NCI-H2029 treated with DMSO at 0.1 percent for 48 hours (cell line): Measurements from ENCODE around the gene SCARB1.

Experiments used
- DNase-seq: peaks from one replicate; lab custom pipeline; 2025; lab: John Stamatoyannopoulos, UW

Gene SCARB1

GRCh38 chr12:124745891-124746570, 117.6 kb downstream of the SCARB1 start:
- peak; percentile 37 for DNase-seq

GRCh38 chr12:124745465-124745890, 118.2 kb downstream of the SCARB1 start:
- no peak for DNase-seq

GRCh38 chr12:124744659-124745464, 118.8 kb downstream of the SCARB1 start:
- DNase-seq: no peak

DNA sequence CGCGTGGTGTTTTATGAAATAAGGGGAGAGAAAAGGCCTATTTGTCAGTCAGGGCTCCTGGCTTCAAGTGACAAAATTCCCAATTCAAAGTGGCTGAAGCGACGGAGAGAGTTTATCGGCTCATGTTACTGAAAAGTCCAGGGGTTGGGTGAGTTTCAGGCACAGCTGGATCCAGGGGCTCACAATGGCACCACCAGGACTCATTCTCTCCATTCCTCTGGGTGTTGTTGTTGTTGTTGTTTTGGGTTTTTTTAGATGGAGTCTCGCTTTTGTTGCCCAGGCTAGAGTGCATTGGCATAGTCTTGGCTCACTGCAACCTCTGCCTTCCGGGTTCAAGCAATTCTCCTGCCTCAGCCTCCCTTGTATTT, 119.4 kb downstream of the SCARB1 start:
- DNase-seq: no peak

GRCh38 chr12:124743479-124744272, 120.0 kb downstream of the SCARB1 start:
- no peak for DNase-seq

DNA sequence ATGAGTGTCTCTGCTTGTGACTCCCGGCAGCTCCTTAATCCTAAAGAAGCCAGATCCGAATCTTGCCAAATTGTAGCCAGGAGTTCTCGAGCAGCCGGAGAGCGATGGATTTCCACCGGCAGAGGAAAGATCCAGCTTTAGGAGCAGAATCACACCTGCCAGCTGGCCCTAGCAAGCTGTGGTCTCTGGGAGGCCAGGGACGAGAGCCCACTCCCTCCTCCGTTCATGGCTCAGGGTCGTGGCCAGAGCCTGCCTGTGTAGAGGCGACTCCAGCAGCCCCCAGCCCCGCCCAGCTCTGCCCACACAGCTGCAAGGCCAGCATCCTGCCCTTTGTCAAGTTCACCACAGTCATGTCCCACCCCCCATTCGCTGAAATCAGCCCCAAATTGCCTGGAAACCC, 121.0 kb downstream of the SCARB1 start:
- DNase-seq: no peak

- DNase-seq: no peak
These were observed 121.6 kb downstream of the SCARB1 start for GRCh38 chr12:124742111-124742510.

- no peak for DNase-seq
These were observed 122.5 kb downstream of the SCARB1 start for GRCh38 chr12:124741211-124741610.

- no peak for DNase-seq
These were observed 123.0 kb downstream of the SCARB1 start for GRCh38 chr12:124740691-124741137.

DNA sequence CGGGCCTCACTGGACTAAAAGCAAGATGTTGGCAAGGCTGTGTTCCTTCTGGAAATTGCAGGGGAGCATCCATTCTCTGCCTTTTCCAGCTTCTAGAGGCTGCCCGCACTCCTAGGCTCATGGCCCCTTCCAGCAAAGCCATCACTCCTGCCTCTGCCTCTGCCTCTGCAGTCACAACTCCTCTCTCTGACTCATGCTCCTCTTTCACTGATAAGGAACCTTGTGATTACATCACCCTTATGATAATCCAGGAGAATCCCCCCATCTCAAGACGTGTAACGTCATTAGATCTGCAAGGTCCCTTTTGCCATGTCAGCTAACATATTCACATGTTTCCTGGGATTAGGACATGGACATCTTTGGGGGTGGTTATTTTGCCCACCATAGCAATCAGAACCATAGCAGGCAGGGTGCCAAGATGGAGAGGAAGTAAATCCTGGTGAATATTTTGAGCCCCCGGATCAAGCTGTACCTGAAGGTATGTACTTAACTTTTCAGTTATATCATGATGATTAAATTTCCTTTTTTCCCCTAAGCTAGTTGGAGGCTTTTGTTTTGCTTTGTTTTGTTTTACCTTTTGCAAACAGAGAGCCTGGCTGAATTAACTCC, 123.6 kb downstream of the SCARB1 start:
- no peak for DNase-seq

- no peak for DNase-seq
These were observed 124.8 kb downstream of the SCARB1 start for GRCh38 chr12:124738636-124739467.

DNA sequence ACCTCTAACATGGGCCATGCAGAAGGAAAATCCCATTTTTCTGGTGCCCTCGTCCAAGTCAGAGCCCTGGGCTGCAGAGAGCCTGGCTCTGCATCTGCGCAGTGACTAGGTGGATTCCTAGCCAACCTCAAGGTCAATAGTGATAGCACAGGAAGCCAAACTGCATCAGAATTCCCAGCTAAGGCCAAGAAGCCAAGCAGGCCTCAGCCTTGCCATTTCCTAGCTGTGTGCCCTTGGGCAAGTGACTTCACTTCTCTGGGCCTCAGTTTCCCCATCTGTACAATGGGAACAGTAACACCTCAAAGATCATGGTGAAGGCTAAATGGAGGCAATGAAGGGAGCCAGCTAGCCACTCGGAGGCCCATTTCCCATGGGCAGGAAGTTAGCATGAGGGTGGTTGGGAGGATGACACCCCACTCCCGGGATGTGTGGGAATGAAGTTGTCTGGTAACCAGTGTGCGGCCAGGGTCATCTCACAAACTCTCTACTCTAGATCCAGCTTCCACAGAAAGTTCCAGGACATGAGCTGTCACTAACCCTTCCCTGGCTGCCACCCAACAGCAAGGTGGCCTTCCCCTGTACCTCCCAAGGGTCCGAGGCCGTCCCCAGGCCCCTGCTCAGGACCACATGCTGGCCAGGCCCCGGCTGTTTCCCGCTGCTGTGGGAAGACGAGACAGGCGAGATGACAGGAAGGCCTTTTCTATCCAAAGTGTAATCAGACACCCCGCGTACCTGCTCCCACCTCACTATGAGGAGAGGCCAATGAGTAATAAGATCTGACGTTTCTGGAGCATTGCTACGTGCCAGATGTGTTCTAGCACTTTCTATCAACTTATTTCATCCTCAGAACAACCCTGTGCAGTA, 125.7 kb downstream of the SCARB1 start:
- DNase-seq: no peak

- DNase-seq: no peak
These were observed 126.6 kb downstream of the SCARB1 start for GRCh38 chr12:124737040-124737419.

- DNase-seq: no peak
These were observed 127.3 kb downstream of the SCARB1 start for GRCh38 chr12:124736115-124737039.

- DNase-seq: no peak
These were observed 129.4 kb downstream of the SCARB1 start for GRCh38 chr12:124734224-124734788.

DNA sequence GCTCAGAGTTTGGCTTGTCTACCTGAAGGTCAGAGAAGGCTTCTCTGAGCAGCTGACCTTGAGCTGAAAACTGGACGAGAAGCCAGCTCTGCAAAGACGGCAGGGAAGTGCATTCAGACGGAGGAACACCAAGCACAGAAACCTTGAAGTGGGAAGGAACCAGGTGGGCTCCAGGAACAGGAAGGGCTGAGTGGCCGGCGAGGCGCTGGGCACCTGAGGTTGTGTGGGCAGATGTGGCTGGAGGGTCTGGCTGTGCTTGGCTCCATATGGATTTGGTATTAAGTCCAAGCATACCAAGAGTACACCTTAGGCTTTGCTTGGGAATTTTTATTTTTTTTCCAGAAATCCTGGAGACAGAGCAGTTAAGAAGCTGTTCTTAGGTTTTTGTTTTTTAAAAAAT, 130.6 kb downstream of the SCARB1 start:
- DNase-seq: no peak

DNA sequence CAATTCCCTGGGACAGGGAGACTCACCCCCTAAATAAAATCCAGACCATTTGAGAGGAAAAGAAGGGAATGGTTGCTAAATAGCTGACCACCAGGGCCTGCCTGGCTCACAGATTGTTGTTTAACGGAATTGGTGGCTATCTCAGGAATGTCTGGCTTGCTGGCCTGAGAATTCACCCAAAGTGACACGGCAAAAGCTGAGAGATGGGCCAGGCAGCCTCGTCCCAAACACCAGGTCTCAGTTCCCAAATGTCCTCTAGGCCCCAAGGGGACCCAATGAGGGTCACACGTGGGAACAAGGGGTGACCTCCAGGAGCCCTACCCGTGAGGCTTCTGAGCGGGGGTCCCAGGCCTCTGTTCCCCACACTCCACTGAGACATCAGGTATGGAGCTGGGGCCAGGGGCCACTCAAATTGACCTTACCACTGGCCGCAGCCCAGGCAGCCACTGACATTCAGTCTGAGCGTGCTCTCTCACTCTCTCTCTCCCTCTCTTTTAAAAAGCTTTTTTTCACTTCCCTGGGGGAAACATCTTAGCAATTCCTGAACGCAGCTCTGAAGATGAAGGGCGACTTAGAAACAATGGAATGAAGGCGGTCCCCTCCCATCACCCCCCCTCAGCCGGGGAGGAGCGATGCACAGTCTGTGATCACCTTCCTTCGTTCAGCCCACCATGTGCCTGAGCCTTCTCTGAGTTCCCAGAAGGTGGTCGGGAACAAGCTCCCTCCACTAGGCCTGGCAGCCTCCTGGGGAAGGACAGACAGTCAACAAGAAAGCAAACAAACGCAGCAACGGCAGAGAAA, 131.2 kb downstream of the SCARB1 start:
- DNase-seq: no peak

- DNase-seq: no peak
These were observed 131.8 kb downstream of the SCARB1 start for GRCh38 chr12:124731869-124732268.
